ENCODE results near the gene EIF3D.

EIF3D gene

GRCh38 chr22:36466258-36466657 lies 62.7 kb downstream of the EIF3D start:
- no peak for DNase-seq (ENCODE audit: low read depth, low spot score)
- TF ChIP-seq, protein P1, sequence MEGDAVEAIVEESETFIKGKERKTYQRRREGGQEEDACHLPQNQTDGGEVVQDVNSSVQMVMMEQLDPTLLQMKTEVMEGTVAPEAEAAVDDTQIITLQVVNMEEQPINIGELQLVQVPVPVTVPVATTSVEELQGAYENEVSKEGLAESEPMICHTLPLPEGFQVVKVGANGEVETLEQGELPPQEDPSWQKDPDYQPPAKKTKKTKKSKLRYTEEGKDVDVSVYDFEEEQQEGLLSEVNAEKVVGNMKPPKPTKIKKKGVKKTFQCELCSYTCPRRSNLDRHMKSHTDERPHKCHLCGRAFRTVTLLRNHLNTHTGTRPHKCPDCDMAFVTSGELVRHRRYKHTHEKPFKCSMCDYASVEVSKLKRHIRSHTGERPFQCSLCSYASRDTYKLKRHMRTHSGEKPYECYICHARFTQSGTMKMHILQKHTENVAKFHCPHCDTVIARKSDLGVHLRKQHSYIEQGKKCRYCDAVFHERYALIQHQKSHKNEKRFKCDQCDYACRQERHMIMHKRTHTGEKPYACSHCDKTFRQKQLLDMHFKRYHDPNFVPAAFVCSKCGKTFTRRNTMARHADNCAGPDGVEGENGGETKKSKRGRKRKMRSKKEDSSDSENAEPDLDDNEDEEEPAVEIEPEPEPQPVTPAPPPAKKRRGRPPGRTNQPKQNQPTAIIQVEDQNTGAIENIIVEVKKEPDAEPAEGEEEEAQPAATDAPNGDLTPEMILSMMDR (IDR thresholded peaks at IDR 0.05; ENCODE audit: insufficient read depth, low read length, missing control alignments) = no peak
- ChIA-PET POLR2A (interaction anchor here (1.2 to 11.0 kb wide), 4 partner anchors 11 to 137 kb away, joined by 3 to 172 read pairs (median 4); partner anchors contain the start of gene MYH9), CTCF (interaction anchor here (0.8 to 8.8 kb wide), 4 partner anchors 80 to 165 kb away, joined by 4 to 123 read pairs (median 46); partner anchors contain the start of gene MYH9)
- no peak overlapping the region for H3K4me3 ChIP-seq (ENCODE audit: low read depth, low read length)

- H3K4me3 ChIP-seq (ENCODE audit: low read depth, low read length) = no peak overlapping the region
- TF ChIP-seq, protein P1 (IDR thresholded peaks at IDR 0.05; ENCODE audit: insufficient read depth, low read length, missing control alignments) = no peak
- ChIA-PET CTCF (interaction anchor here (0.9 to 8.8 kb wide), 3 partner anchors 28 to 164 kb away, joined by 3 to 123 read pairs (median 69); partner anchors contain the start of gene MYH9), POLR2A (interaction anchor here (0.7 to 11.0 kb wide), 4 partner anchors 10 to 136 kb away, joined by 3 to 172 read pairs (median 4); partner anchors contain the start of gene MYH9)
- DNase-seq (ENCODE audit: low read depth, low spot score) = peak; percentile 57
Measured at GRCh38 chr22:36465232-36466021, 63.5 kb downstream of the EIF3D start.

DNA sequence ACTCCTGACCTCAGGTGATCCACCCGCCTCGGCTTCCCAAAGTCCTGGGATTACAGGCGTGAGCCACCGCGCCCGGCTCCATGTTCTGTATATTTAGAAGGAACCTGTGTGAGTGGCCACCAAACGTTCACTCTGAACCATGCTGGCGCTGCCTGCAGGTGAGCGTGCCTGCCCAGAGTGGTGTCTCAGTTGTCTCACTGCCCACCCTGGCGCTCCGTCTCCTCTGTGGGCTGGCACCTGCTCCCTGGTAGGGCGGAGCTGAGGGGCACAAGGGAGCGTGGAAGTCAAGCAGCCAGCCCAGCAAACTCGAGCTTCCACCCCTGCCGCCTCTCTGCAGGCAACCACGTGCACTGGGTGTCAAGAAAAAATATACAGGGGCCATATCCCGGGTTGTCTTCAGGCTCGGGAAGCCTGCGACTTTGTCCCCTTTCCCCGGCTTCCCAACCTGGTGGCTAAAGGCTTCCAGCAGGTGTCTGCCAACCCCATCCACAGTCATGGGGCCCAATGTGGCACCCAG lies 64.2 kb downstream of the EIF3D start:
- TF ChIP-seq, protein P1 (IDR thresholded peaks at IDR 0.05; ENCODE audit: insufficient read depth, low read length, missing control alignments) = no peak
- H3K4me3 ChIP-seq (ENCODE audit: low read depth, low read length) = no peak overlapping the region
- DNase-seq (ENCODE audit: low read depth, low spot score) = no peak
- CTCF ChIA-PET = no interaction called here
- POLR2A ChIA-PET = interaction anchor here (0.6 to 11.0 kb wide), 3 partner anchors 9 to 86 kb away, joined by 3 to 172 read pairs (median 3); partner anchors contain the start of gene MYH9

DNA sequence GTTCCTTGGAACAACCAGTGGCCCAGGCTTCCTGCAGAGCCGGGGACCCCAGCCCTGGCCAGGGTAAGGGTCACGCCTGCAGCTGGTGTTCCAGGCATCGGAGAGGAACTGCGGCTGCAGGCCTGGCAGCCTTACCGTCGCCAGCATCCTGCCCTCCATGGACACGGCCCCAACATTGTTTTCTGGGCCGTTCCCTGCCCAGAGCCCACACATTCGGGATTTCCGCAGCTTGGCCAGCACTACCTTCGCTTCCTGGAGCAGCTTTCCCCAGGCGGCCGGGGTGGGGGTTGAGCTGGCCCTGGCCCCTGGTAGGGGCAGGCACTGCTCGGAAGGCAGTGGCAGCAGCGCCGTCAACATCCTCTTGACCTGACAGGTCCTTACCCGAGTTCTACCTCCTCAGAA lies 65.2 kb downstream of the EIF3D start:
- ChIA-PET POLR2A (interaction anchor here (11.0 kb wide), 1 partner anchor 78 kb away, joined by 172 read pairs; the partner anchor contains the start of gene MYH9), CTCF (no interaction called here)
- DNase-seq (ENCODE audit: low read depth, low spot score) = no peak
- TF ChIP-seq, protein P1 (IDR thresholded peaks at IDR 0.05; ENCODE audit: insufficient read depth, low read length, missing control alignments) = no peak
- no peak overlapping the region for H3K4me3 ChIP-seq (ENCODE audit: low read depth, low read length)

GRCh38 chr22:36461665-36462649 lies 67.0 kb downstream of the EIF3D start:
- TF ChIP-seq, protein P1 (IDR thresholded peaks at IDR 0.05; ENCODE audit: insufficient read depth, low read length, missing control alignments) = no peak
- no peak overlapping the region; the same call in 1 of the 2 replicates for H3K4me3 ChIP-seq (ENCODE audit: low read depth, low read length)
- peak; percentile 94 for DNase-seq (ENCODE audit: low read depth, low spot score)
- ChIA-PET CTCF (interaction anchor here (1.0 to 1.3 kb wide), 2 partner anchors 9 to 161 kb away, joined by 3 to 10 read pairs; no protein-coding TSS in a partner anchor), POLR2A (interaction anchor here (0.6 to 11.0 kb wide), 8 partner anchors 8 to 97 kb away, joined by 3 to 172 read pairs (median 4); partner anchors contain the start of gene MYH9)
